Kidney (tissue), 11 donors: ENCODE measurements around the gene PSG6. TPM values are rescaled to one million over a fixed set of nuclear protein-coding genes. Genes with fewer than 3 reads are reported as not detected.
"Not testable (repeated sequence)": the region's sequence is repeated elsewhere in the genome, so short reads cannot be mapped to it uniquely, and the experiment has no call there.

Experiments
- DNase-seq, 5 donors: peaks; one replicate each; pipeline ENCODE4 v3.0.0-alpha.2; 2013 to 2020
- FAIRE-seq: peaks from 2 replicates; lab custom pipeline; 2012; peaks lifted over from hg19 to GRCh38; lab: Jason Lieb, UNC
- H3K27ac ChIP-seq, 2 donors: one replicate each; pipeline ENCODE4 v1.7.0; 2013; ENCODE audit warnings: low read depth in 2 of 2, low read length in 2 of 2, inconsistent platforms in 1 of 2
- H3K27me3 ChIP-seq: one replicate; pipeline ENCODE4 v1.7.1; 2013; ENCODE audit warnings: low read length, inconsistent platforms; ENCODE audit not compliant: control insufficient read depth, insufficient read depth
- H3K36me3 ChIP-seq, 3 donors: one replicate each; pipeline versions ENCODE4 v1.7.0 to v1.7.1; 2013; ENCODE audit warnings: low read length in 3 of 3, control low read depth in 1 of 3, inconsistent platforms in 1 of 3; ENCODE audit not compliant: insufficient read depth in 3 of 3, control insufficient read depth in 2 of 3
- H3K4me1 ChIP-seq, 3 donors: one replicate each; pipeline versions ENCODE4 v1.7.0 to v1.7.1; 2013; ENCODE audit warnings: low read length in 3 of 3, inconsistent platforms in 1 of 3, low read depth in 1 of 3; ENCODE audit not compliant: control insufficient read depth in 2 of 3, insufficient read depth in 2 of 3
- H3K4me3 ChIP-seq, 3 donors: one replicate each; pipeline versions ENCODE4 v1.7.0 to v1.8.1; 2013; ENCODE audit warnings: low read length in 3 of 3, control low read depth in 1 of 3, inconsistent platforms in 1 of 3
- H3K9ac ChIP-seq, 3 donors: one replicate each; pipeline versions ENCODE4 v1.7.0 to v1.7.1; 2013; ENCODE audit warnings: low read length in 3 of 3, control low read depth in 1 of 3, inconsistent platforms in 1 of 3
- H3K9me3 ChIP-seq, 3 donors: one replicate each; pipeline versions ENCODE4 v1.7.0 to v1.7.1; 2013; ENCODE audit warnings: low read length in 3 of 3, control low read depth in 1 of 3, inconsistent platforms in 1 of 3; ENCODE audit not compliant: control insufficient read depth in 2 of 3, insufficient read depth in 1 of 3
- intact Hi-C: fragments of 100-400 bp; cut with DNase I; formaldehyde crosslinking; loops from one replicate; pipeline ENCODE4 v1.11.1; 2022
- polyA plus RNA-seq: library from polyadenylated mRNA; stranded (reverse); fragments of 350-450 nt; fragmentation: Illumina TruSeq; extraction: RNeasy Lipid Tissue Mini Kit (QIAGEN cat#74804); gene quantifications from one replicate; pipeline ENCODE4 v1.2.3, GENCODE V29; 2014; ENCODE audit warnings: low read depth, low replicate concordance; ENCODE audit not compliant: insufficient read depth
- total RNA-seq: library from RNA; stranded (reverse); fragmentation: NEBNext Ultra II Directional; extraction: Animal tissue kit (Norgen Biotek cat#: 25700); gene quantifications from one replicate; pipeline ENCODE4 v1.2.1, GENCODE V29; 2021
- donor health status: control.
- donor health status: control.
- donor health status: DM: yes; HTN: yes; CAD: no.
- donor health status: Normal renal cell carcinoma (clear cell type).

PSG6 gene
- total and polyA plus RNA-seq, 2 donors from 2014 or later: not detected

DNA sequence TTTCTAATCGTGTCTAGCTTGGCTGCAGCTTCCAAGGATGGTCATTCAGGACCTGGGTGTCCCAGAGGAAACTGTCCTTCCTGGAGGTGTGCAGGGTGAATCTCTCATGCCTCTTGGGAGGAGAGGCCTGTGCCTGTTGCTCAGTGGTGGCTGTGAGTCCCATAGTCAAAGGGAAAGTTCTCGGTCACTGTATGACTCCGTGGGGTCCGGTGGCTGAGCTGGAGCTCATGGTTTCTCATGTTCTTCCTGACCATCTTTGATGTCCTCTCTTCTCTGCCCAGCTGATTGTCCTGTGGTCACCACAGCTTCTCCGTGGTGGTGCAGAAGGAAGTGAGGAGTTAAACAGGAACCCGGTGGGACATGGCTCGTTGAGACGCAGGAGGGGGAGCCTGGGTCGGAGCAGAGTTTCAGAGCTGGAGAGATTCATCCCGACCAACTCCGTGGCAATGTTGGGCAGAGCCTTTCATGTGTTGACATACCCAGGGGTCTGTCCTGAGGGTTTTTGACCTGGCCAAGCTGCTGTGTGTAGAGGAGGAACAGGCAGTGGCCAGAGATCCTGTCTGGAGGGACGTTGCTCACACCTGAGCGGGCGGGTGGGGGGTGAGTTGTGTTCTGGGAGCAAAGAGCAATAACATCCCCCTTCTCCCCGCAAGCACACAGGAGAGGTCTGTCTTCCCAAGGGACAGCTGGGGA lies 829 bp upstream of the PSG6 start:
- H3K27me3 ChIP-seq, H3K36me3 ChIP-seq, intact Hi-C loops, DNase-seq, H3K9ac ChIP-seq, FAIRE-seq, H3K4me1 ChIP-seq, H3K9me3 ChIP-seq, H3K4me3 ChIP-seq, H3K27ac ChIP-seq: not testable (repeated sequence)

DNA sequence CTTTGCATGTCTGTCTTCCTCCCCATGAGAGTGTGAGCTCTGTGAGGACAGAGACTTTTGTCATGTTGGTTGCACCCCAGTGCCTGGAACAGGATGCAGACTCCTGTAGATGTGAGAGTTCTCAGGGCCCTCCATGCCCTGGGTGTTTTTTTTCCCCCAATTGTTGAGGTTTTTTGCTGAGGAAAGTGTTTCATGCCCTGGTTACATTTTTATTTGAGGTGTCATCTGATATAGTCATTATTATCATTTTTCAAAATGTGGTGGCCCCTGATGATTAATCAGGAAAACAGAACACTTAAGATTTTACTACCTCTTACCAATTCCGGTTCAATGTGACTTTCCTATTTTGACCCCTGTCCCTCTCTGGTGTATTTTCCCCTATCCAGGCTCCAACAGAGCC lies 763 bp downstream of the PSG6 start:
- H3K27me3 ChIP-seq, H3K9ac ChIP-seq, H3K27ac ChIP-seq, DNase-seq, FAIRE-seq, intact Hi-C loops, H3K9me3 ChIP-seq, H3K4me3 ChIP-seq, H3K36me3 ChIP-seq, H3K4me1 ChIP-seq: not testable (repeated sequence)

DNA sequence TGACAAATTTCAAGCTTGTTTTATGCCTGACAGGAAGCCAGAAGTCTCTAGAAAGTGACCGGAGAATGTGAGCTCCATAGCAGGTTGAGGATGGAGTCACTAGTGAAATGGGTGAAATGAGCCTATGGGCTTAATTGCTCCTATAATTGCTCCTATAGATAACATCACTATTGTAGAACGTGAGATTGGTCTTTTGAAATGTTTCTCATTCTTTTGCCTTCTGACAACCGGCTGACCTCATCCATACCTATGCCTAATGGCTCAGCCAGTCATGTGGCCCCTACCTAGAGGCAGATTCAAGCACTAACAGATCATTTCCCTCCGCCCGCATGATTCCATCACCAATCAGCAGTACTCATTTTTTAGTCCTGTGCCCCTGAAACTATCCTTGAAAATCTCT lies 4.2 kb downstream of the PSG6 start:
- H3K9ac ChIP-seq, DNase-seq, H3K27me3 ChIP-seq, H3K9me3 ChIP-seq, H3K4me3 ChIP-seq, intact Hi-C loops, H3K36me3 ChIP-seq, H3K27ac ChIP-seq, FAIRE-seq, H3K4me1 ChIP-seq: not testable (repeated sequence)

DNA sequence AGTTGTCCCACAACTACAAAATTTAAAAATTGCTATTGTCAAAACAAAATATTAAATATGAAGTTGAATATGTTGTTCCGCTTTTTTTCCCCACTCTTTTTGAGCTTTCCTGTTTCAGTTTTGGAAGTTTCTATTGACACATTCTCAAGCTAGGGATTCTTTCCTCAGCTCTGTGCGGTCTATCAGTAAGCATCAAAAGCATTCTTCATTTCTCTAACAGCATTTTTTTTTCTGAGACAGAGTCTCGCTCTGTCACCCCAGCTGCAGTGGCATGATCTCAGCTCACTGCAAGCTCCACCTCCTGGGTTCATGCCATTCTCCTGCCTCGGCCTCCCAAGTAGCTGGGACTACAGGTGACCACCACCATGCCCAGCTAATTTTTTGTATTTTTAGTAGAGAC lies 4.8 kb downstream of the PSG6 start:
- H3K9me3 ChIP-seq, H3K4me1 ChIP-seq, H3K36me3 ChIP-seq, H3K27me3 ChIP-seq, FAIRE-seq, H3K27ac ChIP-seq, DNase-seq, intact Hi-C loops, H3K9ac ChIP-seq, H3K4me3 ChIP-seq: not testable (repeated sequence)

DNA sequence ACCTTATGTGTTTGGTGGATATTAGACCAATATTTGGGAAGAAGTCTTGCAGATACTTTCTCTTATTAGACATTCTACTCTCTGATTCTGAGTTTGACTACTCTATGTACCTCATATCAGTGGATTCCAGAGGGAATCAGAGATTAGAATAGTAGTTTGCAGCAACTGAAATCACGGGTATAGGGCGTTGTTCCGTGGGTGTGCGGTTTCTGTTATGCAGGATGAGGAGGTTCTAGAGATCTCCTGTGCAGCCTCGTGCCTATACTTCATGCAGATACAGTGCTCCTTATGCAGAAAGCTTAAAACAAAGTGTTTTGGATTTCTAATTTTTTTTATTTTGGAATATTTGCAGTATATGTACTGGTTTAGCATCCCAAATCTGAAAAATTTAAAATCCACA lies 6.0 kb downstream of the PSG6 start:
- not testable (repeated sequence) for H3K4me3 ChIP-seq, FAIRE-seq, H3K36me3 ChIP-seq

DNA sequence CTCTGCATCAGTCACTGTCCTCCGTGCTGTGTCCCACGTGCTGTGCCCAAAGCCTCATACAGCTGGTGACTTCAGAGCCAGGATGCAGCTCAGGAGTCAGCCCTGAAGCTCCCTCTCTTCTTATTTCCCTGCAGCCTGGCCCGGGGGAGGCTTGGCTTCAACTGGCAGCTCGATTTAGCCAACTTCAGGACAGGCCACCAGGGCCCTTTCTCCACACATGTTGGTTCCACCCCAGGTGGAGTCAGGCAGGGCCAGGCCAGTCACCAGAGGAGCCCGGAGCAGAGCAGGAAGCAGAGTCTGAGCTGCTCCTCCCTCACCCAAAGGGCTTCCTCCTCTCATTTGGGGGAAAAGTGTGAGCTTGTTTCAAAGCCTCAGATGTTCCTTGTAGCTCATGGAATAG lies 11.5 kb downstream of the PSG6 start:
- DNase-seq, FAIRE-seq, H3K27me3 ChIP-seq, intact Hi-C loops, H3K4me3 ChIP-seq, H3K4me1 ChIP-seq, H3K36me3 ChIP-seq, H3K27ac ChIP-seq, H3K9me3 ChIP-seq, H3K9ac ChIP-seq: not testable (repeated sequence)

More for the DNA sequence above, 6.0 kb downstream of the PSG6 start:
- H3K27me3 ChIP-seq, H3K9ac ChIP-seq, DNase-seq, H3K27ac ChIP-seq, intact Hi-C loops, H3K4me1 ChIP-seq, H3K9me3 ChIP-seq: not testable (repeated sequence)

DNA sequence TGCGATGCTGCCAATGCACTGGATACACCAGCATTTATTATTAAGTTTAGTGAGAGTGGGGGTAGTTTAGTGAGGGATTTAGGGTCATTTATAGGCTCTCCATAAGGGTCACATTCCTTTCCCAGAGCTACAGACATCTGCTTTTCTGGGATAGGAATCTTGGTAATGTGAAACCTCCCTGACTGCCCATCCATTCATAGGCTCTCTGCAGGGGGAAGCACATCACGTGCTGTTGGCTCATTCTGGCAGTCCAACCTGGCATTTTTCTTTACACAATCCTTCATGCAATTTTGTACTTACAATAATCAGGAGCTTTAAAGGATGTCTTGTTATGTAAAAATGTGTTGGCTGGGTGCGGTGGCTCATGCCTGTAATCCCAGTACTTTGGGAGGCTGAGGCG lies 17.1 kb downstream of the PSG6 start:
- H3K36me3 ChIP-seq, H3K4me3 ChIP-seq, DNase-seq, H3K4me1 ChIP-seq, H3K27ac ChIP-seq, H3K9ac ChIP-seq, FAIRE-seq, H3K27me3 ChIP-seq, H3K9me3 ChIP-seq, intact Hi-C loops: not testable (repeated sequence)

DNA sequence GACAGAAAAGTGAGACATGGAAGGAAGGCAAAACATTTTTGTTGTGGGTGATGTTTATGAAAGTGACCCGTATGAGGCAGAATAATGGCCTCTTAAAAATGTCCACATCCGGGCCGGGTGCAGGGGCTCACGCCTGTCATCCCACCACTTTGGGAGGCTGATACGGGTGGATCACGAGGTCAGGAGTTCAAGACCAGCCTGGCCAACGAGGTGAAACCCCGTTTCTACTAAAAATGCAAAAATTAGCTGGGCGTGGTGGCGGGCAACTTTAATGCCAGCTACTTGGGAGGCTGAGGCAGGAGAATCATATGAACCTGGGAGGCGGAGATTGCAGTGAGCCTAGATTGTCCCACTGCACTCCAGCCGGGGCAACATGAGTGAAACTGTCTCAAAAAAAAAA lies 18.0 kb downstream of the PSG6 start:
- H3K27ac ChIP-seq, FAIRE-seq, DNase-seq, H3K36me3 ChIP-seq, H3K9ac ChIP-seq, intact Hi-C loops, H3K4me3 ChIP-seq, H3K4me1 ChIP-seq, H3K27me3 ChIP-seq, H3K9me3 ChIP-seq: not testable (repeated sequence)
